ENCODE measurements around the gene ANK3. TPM values are rescaled to one million over a fixed set of nuclear protein-coding genes. Genes with fewer than 3 reads are reported as not detected.

ANK3 gene
- total and polyA plus RNA-seq, 4 experiments from 2014 or later = 7.2 to 90.1 (median 55.8) TPM

DNA sequence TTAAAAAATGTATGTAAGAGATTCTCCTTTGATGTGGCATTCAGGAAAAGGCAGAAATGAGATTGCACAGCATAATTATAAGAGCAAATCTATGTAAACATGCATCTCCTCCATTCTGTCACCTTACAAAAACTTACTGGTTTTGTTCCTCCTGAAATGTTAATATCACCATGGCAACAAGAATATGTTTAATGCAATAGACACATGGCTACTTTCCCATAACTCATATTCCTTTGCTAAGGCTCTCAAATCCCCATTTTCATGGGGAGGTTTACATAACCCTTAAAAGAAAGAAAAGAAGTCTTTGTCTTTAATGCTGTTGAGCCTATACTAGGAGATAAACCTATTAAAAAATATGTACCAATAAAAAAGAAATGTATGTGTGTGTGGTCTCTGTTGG is 136.2 kb downstream of the ANK3 start:
- DNase-seq = no peak
- intact Hi-C loops (cut with micrococcal nuclease) = no loop called here
- no peak overlapping the region for H3K27ac ChIP-seq (ENCODE audit: low read depth, low read length)
- H3K36me3 ChIP-seq (ENCODE audit: insufficient read depth, low read length) = no peaks in the 10 kb centered on the region
- Mint-ChIP-seq H3K9me3 (no peaks in the 10 kb centered on the region), H3K36me3 (peaks cover 5 to 30% of the 10 kb centered on the region in 2 donors), H3K4me1 (peaks cover 0 to 9% (median 4%) of the 10 kb centered on the region in 4 donors), H3K27me3 (no peaks in the 10 kb centered on the region), H3K4me3 (no peak overlapping the region), H3K27ac (no peak overlapping the region)
- no peaks in the 10 kb centered on the region for H3K27me3 ChIP-seq (ENCODE audit: insufficient read depth, low read length)
- ChIA-PET CTCF (ENCODE audit: partially characterized antibody) (no interaction called here), POLR2A (ENCODE audit: partially characterized antibody) (no interaction called here)
- H3K4me3 ChIP-seq (ENCODE audit: low read length in 2 of 2) = no peak overlapping the region
- H3K9me3 ChIP-seq (ENCODE audit: control insufficient read depth in 1 of 2, low read length in 2 of 2) = no peaks in the 10 kb centered on the region
- H3K4me1 ChIP-seq (ENCODE audit: insufficient read depth, low read length) = no peaks in the 10 kb centered on the region

DNA sequence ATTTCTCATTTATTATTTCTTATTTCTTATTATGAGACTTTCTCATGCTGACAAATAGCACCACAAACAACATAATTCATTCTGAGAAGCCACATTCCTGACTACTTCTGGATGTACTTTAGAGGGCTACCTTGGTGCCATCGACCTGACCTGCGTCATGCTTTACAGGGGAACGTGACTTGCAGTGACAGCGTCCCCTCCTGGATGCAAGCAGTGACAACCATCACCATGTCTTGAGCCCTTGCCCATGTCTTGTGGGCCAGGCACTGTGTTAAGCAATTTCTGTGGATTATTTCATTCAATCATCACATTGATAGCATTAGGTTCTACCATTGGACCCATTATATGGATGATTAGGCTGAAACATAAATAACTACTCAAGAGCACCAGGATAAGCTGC is 137.0 kb downstream of the ANK3 start:
- Histone ChIP-seq H3K36me3 (ENCODE audit: insufficient read depth, low read length) (no peaks in the 10 kb centered on the region), H3K4me1 (ENCODE audit: insufficient read depth, low read length) (no peaks in the 10 kb centered on the region), H3K27me3 (ENCODE audit: insufficient read depth, low read length) (no peaks in the 10 kb centered on the region), H3K9me3 (ENCODE audit: control insufficient read depth in 1 of 2, low read length in 2 of 2) (no peaks in the 10 kb centered on the region), H3K27ac (ENCODE audit: low read depth, low read length) (no peak overlapping the region), H3K4me3 (ENCODE audit: low read length in 2 of 2) (no peak overlapping the region)
- Mint-ChIP-seq H3K4me3 (no peak overlapping the region), H3K36me3 (peaks cover 5 to 28% of the 10 kb centered on the region in 2 donors), H3K4me1 (peaks cover 0 to 8% (median 4%) of the 10 kb centered on the region in 4 donors), H3K9me3 (no peaks in the 10 kb centered on the region), H3K27me3 (no peaks in the 10 kb centered on the region), H3K27ac (no peak overlapping the region)
- CTCF ChIA-PET (ENCODE audit: partially characterized antibody) = no interaction called here
- intact Hi-C loops (cut with micrococcal nuclease) = no loop called here
- POLR2A ChIA-PET (ENCODE audit: partially characterized antibody) = no interaction called here
- no peak for DNase-seq

DNA sequence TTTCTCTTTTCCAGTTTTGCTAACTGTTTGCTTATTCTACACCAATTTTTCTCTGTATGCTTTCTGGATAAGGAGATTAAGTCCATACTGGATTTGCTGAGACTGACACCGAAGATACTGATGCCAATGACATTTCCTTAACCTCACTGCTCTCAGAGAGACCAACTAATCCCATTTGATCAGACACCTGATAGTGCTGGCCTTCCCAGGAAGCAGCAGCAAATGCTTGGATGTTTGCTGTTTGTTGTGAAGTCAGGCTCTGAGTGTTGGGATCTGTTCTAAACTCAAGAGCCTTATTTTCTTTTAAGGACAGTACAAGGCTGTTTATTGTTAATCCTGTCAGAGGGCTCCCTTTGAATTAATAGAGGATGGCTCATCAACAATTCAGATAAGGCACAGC is 143.3 kb downstream of the ANK3 start:
- Histone ChIP-seq H3K4me1 (ENCODE audit: insufficient read depth, low read length) (no peaks in the 10 kb centered on the region), H3K27ac (ENCODE audit: low read depth, low read length) (no peak overlapping the region), H3K36me3 (ENCODE audit: insufficient read depth, low read length) (no peaks in the 10 kb centered on the region), H3K27me3 (ENCODE audit: insufficient read depth, low read length) (no peaks in the 10 kb centered on the region), H3K4me3 (ENCODE audit: low read length in 2 of 2) (no peak overlapping the region), H3K9me3 (ENCODE audit: control insufficient read depth in 1 of 2, low read length in 2 of 2) (no peaks in the 10 kb centered on the region)
- POLR2A ChIA-PET (ENCODE audit: partially characterized antibody) = no interaction called here
- Mint-ChIP-seq H3K27me3 (no peaks in the 10 kb centered on the region), H3K9me3 (no peaks in the 10 kb centered on the region), H3K4me1 (peaks cover 0 to 7% (median 2%) of the 10 kb centered on the region in 4 donors), H3K27ac (no peak overlapping the region), H3K36me3 (peaks cover 0 to 3% of the 10 kb centered on the region in 2 donors), H3K4me3 (no peak overlapping the region)
- no peak for DNase-seq
- intact Hi-C loops (cut with micrococcal nuclease) = no loop called here
- CTCF ChIA-PET (ENCODE audit: partially characterized antibody) = no interaction called here

DNA sequence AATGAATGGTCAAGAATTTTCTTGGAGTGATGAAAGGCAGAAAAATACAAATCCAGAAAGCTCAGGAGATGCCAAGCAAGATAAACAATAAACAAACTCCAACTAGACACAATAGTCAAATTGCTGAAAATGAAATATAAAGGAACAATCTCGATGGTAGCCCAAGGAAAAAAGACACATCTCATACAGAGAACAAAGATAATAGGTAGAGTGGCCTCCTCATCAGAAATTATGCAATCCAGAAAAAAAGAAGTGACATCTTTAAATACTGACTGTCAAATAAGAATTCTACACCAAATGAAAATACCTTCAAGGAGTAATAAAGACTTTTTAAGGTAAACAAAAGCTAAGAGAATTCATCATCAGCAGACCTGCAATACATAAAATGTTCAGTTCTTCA is 150.4 kb downstream of the ANK3 start:
- H3K27me3 Mint-ChIP-seq = no peaks in the 10 kb centered on the region
- peaks cover 29% of the 10 kb centered on the region for H3K4me1 ChIP-seq (ENCODE audit: insufficient read depth, low read length)
- no peaks in the 10 kb centered on the region for H3K27me3 ChIP-seq (ENCODE audit: insufficient read depth, low read length)
- H3K27ac ChIP-seq (ENCODE audit: low read depth, low read length) = no peak overlapping the region
- H3K4me3 ChIP-seq (ENCODE audit: low read length in 2 of 2) = no peak overlapping the region
- no peaks in the 10 kb centered on the region for H3K36me3 Mint-ChIP-seq
- intact Hi-C loops (cut with micrococcal nuclease) = no loop called here
- H3K4me1 Mint-ChIP-seq = peaks cover 32 to 40% (median 35%) of the 10 kb centered on the region in 4 donors
- H3K9me3 ChIP-seq (ENCODE audit: control insufficient read depth in 1 of 2, low read length in 2 of 2) = no peaks in the 10 kb centered on the region
- H3K4me3 Mint-ChIP-seq = no peak overlapping the region
- H3K9me3 Mint-ChIP-seq = no peaks in the 10 kb centered on the region
- DNase-seq = no peak
- no peaks in the 10 kb centered on the region for H3K36me3 ChIP-seq (ENCODE audit: insufficient read depth, low read length)
- POLR2A ChIA-PET (ENCODE audit: partially characterized antibody) = no interaction called here
- H3K27ac Mint-ChIP-seq = peak overlapping the region in 2 of 7 donors; percentile 33
- CTCF ChIA-PET (ENCODE audit: partially characterized antibody) = interaction anchor here (1.1 to 2.0 kb wide), 2 partner anchors 11 to 405 kb away, joined by 3 to 5 read pairs; no protein-coding TSS in a partner anchor

DNA sequence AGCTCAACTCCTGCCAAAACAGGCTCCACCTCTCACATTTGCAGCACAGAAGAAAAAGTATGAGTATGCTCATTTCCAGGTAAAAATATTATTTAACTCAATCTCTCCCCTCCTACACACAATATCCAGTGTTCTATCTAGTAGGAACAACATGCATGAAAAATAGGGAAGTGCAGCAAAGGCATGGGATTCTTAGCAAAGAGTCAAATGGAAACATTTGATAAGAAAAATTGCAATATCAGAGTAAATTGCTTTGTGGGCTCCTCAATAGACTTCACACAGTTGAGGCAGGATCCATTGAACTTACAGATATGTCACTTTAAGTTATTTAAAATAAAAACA is 150.9 kb downstream of the ANK3 start:
- ChIA-PET CTCF (ENCODE audit: partially characterized antibody) (interaction anchor here (0.6 to 2.0 kb wide), 6 partner anchors 10 to 530 kb away, joined by 3 to 5 read pairs (median 3); no protein-coding TSS in a partner anchor), POLR2A (ENCODE audit: partially characterized antibody) (interaction anchor here (1.3 kb wide), 1 partner anchor 16 kb away, joined by 3 read pairs; no protein-coding TSS in a partner anchor)
- H3K4me3 ChIP-seq (ENCODE audit: low read length in 2 of 2) = no peak overlapping the region
- H3K4me1 ChIP-seq (ENCODE audit: insufficient read depth, low read length) = peaks cover 29% of the 10 kb centered on the region
- H3K27ac ChIP-seq (ENCODE audit: low read depth, low read length) = no peak overlapping the region
- Mint-ChIP-seq H3K27me3 (no peaks in the 10 kb centered on the region), H3K4me3 (peak overlapping the region in 4 of 8 donors; percentile 32 to 79 (median 62)), H3K36me3 (peaks cover 1 to 4% of the 10 kb centered on the region in 2 donors), H3K27ac (peak overlapping the region in 2 of 7 donors; percentile 33 to 80), H3K9me3 (no peaks in the 10 kb centered on the region), H3K4me1 (peaks cover 32 to 40% (median 36%) of the 10 kb centered on the region in 4 donors)
- H3K9me3 ChIP-seq (ENCODE audit: control insufficient read depth in 1 of 2, low read length in 2 of 2) = no peaks in the 10 kb centered on the region
- DNase-seq = no peak
- H3K36me3 ChIP-seq (ENCODE audit: insufficient read depth, low read length) = no peaks in the 10 kb centered on the region
- intact Hi-C loops (cut with micrococcal nuclease) = no loop called here
- no peaks in the 10 kb centered on the region for H3K27me3 ChIP-seq (ENCODE audit: insufficient read depth, low read length)

DNA sequence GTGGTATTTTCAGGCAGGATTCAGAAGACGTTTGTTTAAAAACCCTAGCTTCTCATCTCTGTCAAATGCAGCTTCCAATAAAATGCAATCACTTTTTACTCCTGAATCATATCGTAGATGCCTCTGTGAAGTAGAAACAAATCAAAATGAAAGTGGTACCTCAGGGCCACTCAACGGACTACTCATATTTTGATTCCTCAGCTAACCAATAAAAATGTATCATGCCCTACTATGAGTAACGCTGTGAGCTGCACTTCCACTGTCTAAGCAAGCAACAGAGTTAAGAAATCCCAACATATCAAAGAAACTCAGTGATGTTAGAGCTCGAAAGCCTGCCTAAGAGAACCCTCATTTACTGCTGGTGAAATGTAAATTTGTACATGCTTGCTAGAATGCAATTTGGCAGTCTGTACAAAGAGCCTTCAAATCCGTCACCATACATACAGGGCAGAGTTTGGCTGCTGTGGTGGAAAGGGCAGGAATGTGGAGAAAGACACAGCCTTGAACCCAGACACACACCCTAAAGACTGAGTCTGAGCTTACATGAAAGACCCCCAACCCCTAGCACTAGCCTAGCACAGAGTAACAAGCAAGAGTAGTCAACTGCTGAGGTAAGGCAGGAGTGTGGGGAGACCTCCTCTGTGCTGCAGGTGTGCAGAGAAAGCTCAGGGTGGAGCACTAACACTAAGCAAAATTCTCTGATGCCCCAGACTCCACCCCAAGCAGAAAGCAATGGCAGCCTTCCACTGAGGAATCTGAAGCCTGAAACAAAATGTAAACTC is 151.5 kb downstream of the ANK3 start:
- peak overlapping the region; percentile 32 to 79 (median 62) for H3K4me3 Mint-ChIP-seq
- ChIA-PET CTCF (ENCODE audit: partially characterized antibody) (interaction anchor here (0.6 to 2.0 kb wide), 7 partner anchors 10 to 530 kb away, joined by 3 to 5 read pairs (median 3); no protein-coding TSS in a partner anchor), POLR2A (ENCODE audit: partially characterized antibody) (interaction anchor here (0.7 to 1.3 kb wide), 2 partner anchors 17 to 572 kb away, joined by 3 read pairs; no protein-coding TSS in a partner anchor)
- Histone ChIP-seq H3K27me3 (ENCODE audit: insufficient read depth, low read length) (no peaks in the 10 kb centered on the region), H3K4me1 (ENCODE audit: insufficient read depth, low read length) (peaks cover 29% of the 10 kb centered on the region), H3K27ac (ENCODE audit: low read depth, low read length) (no peak overlapping the region), H3K9me3 (ENCODE audit: control insufficient read depth in 1 of 2, low read length in 2 of 2) (no peaks in the 10 kb centered on the region), H3K36me3 (ENCODE audit: insufficient read depth, low read length) (no peaks in the 10 kb centered on the region), H3K4me3 (ENCODE audit: low read length in 2 of 2) (peak overlapping the region in 1 of 2 donors; percentile 25)
- peaks cover 3 to 6% of the 10 kb centered on the region in 2 donors for H3K36me3 Mint-ChIP-seq
- intact Hi-C loops (cut with micrococcal nuclease) = no loop called here
- DNase-seq = peak in 1 of 5 donors; percentile 13
- no peaks in the 10 kb centered on the region for H3K9me3 Mint-ChIP-seq
- peak overlapping the region in 5 of 7 donors; percentile 26 to 80 (median 39) for H3K27ac Mint-ChIP-seq
- H3K4me1 Mint-ChIP-seq = peaks cover 32 to 40% (median 36%) of the 10 kb centered on the region in 4 donors
- no peaks in the 10 kb centered on the region for H3K27me3 Mint-ChIP-seq

DNA sequence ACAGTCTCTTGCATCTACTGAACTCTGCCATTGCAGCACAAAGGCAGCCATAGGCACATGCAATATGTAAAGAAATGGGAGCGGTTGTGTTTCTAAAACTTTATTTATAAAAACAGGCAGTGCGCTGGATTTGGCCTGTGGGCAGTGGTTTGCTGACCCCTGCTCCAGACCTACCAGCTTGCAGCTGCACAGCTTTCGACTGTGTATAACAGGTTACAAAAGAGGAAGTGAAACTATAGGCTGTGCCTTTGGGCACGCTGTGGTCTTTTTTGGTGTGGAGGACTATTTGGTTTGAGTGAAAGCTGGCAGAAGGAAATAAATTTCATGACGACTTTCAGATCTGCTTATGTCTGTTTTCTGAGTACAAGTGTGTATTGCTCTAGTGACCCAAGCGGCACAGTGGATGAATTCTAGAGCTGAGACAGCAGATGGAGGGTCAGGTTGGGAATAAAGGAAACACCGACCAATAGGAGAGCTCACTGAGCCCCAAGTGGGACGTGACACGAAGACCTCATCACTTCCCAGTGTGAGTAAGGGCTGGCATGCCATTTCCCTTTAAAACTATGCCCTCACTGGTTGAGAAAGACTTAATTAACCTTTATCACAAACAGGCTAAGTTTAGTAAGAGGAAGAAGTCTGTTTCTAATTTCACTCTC is 152.7 kb downstream of the ANK3 start:
- Histone ChIP-seq H3K36me3 (ENCODE audit: insufficient read depth, low read length) (no peaks in the 10 kb centered on the region), H3K27me3 (ENCODE audit: insufficient read depth, low read length) (no peaks in the 10 kb centered on the region), H3K9me3 (ENCODE audit: control insufficient read depth in 1 of 2, low read length in 2 of 2) (no peaks in the 10 kb centered on the region), H3K4me1 (ENCODE audit: insufficient read depth, low read length) (peaks cover 29% of the 10 kb centered on the region), H3K27ac (ENCODE audit: low read depth, low read length) (no peak overlapping the region), H3K4me3 (ENCODE audit: low read length in 2 of 2) (peak overlapping the region in 1 of 2 donors; percentile 41)
- Mint-ChIP-seq H3K27ac (peak overlapping the region in 6 of 7 donors; percentile 2 to 80 (median 58)), H3K9me3 (no peaks in the 10 kb centered on the region), H3K27me3 (no peaks in the 10 kb centered on the region), H3K4me3 (peak overlapping the region; percentile 56 to 87 (median 76)), H3K36me3 (peaks cover 7 to 16% of the 10 kb centered on the region in 2 donors), H3K4me1 (peaks cover 28 to 40% (median 34%) of the 10 kb centered on the region in 4 donors)
- ChIA-PET CTCF (ENCODE audit: partially characterized antibody) (no interaction called here), POLR2A (ENCODE audit: partially characterized antibody) (no interaction called here)
- no peak for DNase-seq
- intact Hi-C loops (cut with micrococcal nuclease) = no loop called here
